GM12891 (cell line): ENCODE results near the gene NTPCR.

Experiments used
- POLR2A ChIP-seq: IDR thresholded peaks from 2 replicates; pipeline ENCODE4 v1.6.1; 2011; ENCODE audit warnings: low read depth, low read length, control low read depth
- POLR2AphosphoS5 ChIP-seq: IDR thresholded peaks from 2 replicates; pipeline ENCODE4 v1.6.1; 2011; ENCODE audit warnings: low read depth, low read length, control low read depth

DNA sequence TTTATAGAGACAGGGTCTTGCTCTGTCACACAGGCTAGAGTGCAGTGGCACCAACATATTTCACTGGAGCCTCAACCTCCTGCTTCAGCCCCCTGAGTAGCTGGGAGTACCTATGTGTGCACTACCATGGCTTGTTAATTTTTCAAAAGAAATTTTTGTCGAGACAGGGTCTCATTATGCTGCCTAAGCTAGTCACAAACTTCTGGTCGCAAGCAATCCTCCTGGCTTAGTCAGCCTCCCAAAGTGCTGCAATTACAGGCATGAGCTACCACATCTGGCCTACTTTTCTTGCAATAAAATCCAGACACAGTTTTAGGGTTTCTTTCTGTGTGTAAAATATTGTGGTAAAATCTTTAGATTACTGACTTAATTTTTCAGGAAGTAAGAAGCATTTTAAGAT is 27.9 kb upstream of the NTPCR start:
- TF ChIP-seq POLR2AphosphoS5 = no peak
- no peak for TF ChIP-seq POLR2A
